ENCODE results near the gene KIF5A.

Gene KIF5A

GRCh38 chr12:57548488-57548887, 1.4 kb upstream of the KIF5A start:
- no peak for TF ChIP-seq CTCF (IDR thresholded peaks at IDR 0.05)

GRCh38 chr12:57549203-57549908, 488 bp upstream of the KIF5A start:
- TF ChIP-seq CTCF (IDR thresholded peaks at IDR 0.05): no peak

GRCh38 chr12:57550641-57551549, 1.1 kb downstream of the KIF5A start:
- TF ChIP-seq CTCF (IDR thresholded peaks at IDR 0.05): no peak

DNA sequence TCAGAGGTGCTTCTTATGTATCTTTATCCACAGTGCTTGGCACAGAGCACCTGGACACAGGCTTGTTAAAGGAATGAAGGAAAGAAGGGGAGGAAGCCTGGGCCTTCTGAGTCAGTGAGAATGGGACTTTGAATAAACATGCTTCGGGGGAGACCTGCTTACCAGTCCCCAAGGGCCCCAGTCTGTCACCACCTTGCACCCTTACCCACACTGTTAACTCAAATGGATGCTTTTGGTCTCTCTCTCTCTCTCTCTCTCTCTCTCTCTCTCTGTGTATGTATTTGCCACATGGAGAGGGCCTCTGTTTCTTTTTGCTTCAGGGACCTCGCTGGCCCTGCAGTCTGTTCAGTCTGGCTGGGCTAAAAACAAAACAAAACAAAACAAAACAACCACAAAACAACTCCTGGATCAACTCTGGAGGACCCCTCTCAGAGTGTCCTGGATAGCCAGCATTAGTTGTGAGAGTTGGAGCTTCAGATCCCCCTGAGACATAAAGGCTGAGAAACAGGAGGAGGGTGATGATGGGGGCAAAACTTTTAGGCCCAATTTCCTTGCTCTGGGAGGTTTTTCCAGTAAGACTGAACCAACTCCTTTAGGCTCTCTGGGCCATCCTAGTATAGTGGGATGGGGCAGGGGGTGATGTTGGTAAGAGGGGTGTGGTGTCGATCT, 1.9 kb downstream of the KIF5A start:
- no peak for TF ChIP-seq CTCF (IDR thresholded peaks at IDR 0.05)

GRCh38 chr12:57552306-57552651, 2.4 kb downstream of the KIF5A start:
- no peak for TF ChIP-seq CTCF (IDR thresholded peaks at IDR 0.05)

- TF ChIP-seq CTCF (IDR thresholded peaks at IDR 0.05): no peak
Measured at GRCh38 chr12:57552835-57553313, 3.0 kb downstream of the KIF5A start.

DNA sequence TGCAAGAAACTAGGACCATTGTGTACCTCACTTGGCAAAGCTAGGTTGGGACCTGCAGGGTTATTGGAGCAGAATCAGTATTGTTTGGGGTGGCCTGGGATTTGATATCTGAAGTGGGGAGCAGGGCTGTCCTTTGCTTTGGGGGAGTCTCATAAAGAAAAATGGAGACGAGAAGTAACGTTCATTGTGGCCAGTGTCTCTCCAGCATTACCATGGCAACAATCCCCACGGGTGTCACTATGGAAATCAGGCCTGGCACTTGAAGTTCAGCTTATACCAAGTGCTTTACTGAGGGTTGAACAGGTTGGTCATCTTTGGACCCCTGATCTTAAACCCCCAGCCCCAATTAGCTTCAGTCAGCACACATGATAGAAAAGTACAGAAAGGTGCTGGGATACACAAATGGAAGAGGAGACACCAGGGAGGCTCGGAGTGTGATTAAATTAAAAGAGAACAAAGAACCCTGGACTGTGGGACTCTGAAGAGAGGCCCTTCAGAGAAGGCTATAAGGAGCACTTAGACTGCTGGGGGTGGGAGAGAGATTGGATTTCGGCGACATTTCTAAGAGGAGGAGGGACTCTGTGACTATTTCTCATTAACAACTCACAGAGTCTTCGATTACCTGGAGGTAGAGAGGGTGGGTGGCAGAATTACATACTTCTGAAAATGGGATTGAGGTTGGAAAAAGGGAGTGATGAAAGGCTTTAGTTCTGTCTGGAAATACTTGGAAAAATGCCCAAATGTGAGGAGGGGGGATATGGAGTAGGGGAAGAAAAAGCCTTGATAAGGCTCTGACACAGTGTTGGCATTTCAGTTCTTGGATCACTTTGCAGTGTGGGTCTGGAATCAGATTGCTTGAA, 3.7 kb downstream of the KIF5A start:
- TF ChIP-seq CTCF (IDR thresholded peaks at IDR 0.05): no peak
